Fibroblast of lung (primary cell): ENCODE results near the gene SNRNP200. TPM values are rescaled to one million over a fixed set of nuclear protein-coding genes. Genes with fewer than 3 reads are reported as not detected.

ENCODE experiments used
- DNase-seq, 2 donors: peaks; one replicate each; pipeline versions ENCODE4 v3.0.0 to v3.0.0-alpha.2; 2010; ENCODE audit warnings: low read depth in 2 of 2
- H2AFZ ChIP-seq: 2 replicates; pipeline ENCODE4 v1.5.1; 2012; ENCODE audit warnings: low read length, control low read depth, inconsistent platforms
- H3K27ac ChIP-seq: 2 replicates; pipeline ENCODE4 v1.5.1; 2011; ENCODE audit warnings: low read length, control low read depth; ENCODE audit not compliant: insufficient read depth
- H3K27me3 ChIP-seq: 2 replicates; pipeline ENCODE4 v1.5.1; 2011; ENCODE audit warnings: mild to moderate bottlenecking, low read length; ENCODE audit not compliant: control insufficient read depth, insufficient read depth
- H3K36me3 ChIP-seq: 2 replicates; pipeline ENCODE4 v1.5.1; 2011; ENCODE audit warnings: low read length; ENCODE audit not compliant: control insufficient read depth, insufficient read depth
- H3K4me1 ChIP-seq: 2 replicates; pipeline ENCODE4 v1.5.1; 2011; ENCODE audit warnings: low read length; ENCODE audit not compliant: control insufficient read depth, insufficient read depth; ENCODE audit errors: extremely low read depth
- H3K4me2 ChIP-seq: 2 replicates; pipeline ENCODE4 v1.5.1; 2011; ENCODE audit warnings: low read length, control low read depth; ENCODE audit not compliant: insufficient read depth; ENCODE audit errors: extremely low read depth
- H3K4me3 ChIP-seq, 4 experiments: fragments of 200-600 bp in 1 of 4; sonication (generic) in 1 of 4; replicated peaks in 1 of 4; 2 replicates each; pipeline ENCODE4 v1.5.1; 2011 to 2016; ENCODE audit warnings: low read length in 4 of 4, low read depth in 3 of 4, mild to moderate bottlenecking in 3 of 4, control low read depth in 2 of 4, inconsistent platforms in 1 of 4, mixed read lengths in 1 of 4; ENCODE audit not compliant: insufficient read depth in 1 of 4; ENCODE audit errors: control extremely low read depth in 1 of 4
- H3K79me2 ChIP-seq: 2 replicates; pipeline ENCODE4 v1.5.1; 2012; ENCODE audit warnings: mild to moderate bottlenecking, low read length, inconsistent platforms; ENCODE audit not compliant: control insufficient read depth, insufficient read depth
- H3K9ac ChIP-seq: 2 replicates; pipeline ENCODE4 v1.5.1; 2011; ENCODE audit warnings: mild to moderate bottlenecking, low read length, control low read depth; ENCODE audit not compliant: insufficient read depth
- H3K9me3 ChIP-seq: 2 replicates; pipeline ENCODE4 v1.5.1; 2012; ENCODE audit warnings: low read depth, low read length; ENCODE audit not compliant: control insufficient read depth, insufficient read depth
- H4K20me1 ChIP-seq: 2 replicates; pipeline ENCODE4 v1.5.1; 2011; ENCODE audit warnings: low read length; ENCODE audit not compliant: control insufficient read depth, insufficient read depth; ENCODE audit errors: extremely low read depth
- EZH2 ChIP-seq: IDR thresholded peaks from 2 replicates; pipeline ENCODE4 v1.5.1; 2012; ENCODE audit warnings: low read length, control low read depth, mild to moderate bottlenecking; ENCODE audit errors: missing control alignments
- polyA plus RNA-seq, 2 donors: library from polyadenylated mRNA; depleted of rRNA in 1 of 2; stranded (reverse) in 1 of 2; unstranded in 1 of 2; fragments of >200 nt; gene quantifications; 2 replicates each; pipeline ENCODE4 v1.2.1, GENCODE V29; 2011 to 2012; ENCODE audit warnings: missing spikeins in 1 of 2
- total RNA-seq: library from RNA; depleted of rRNA; stranded (reverse); fragments of >200 nt; gene quantifications from 2 replicates; pipeline ENCODE4 v1.2.1, GENCODE V29; 2014
- TF ChIP-seq, protein P1 (sequence below), 2 donors: IDR thresholded peaks in 1 of 2; conservative IDR thresholded peaks in 1 of 2; 1 replicate in 1 of 2; 2 replicates in 1 of 2; pipeline ENCODE4 v1.5.1; 2011 to 2012; ENCODE audit warnings: low read length in 2 of 2, control low read depth in 1 of 2, inconsistent platforms in 1 of 2, low read depth in 1 of 2, mild to moderate bottlenecking in 1 of 2

SNRNP200 gene
- total and polyA plus RNA-seq, 2 donors (not counting 1 experiment from before 2014, with no cell fraction given) = 49.4 to 65.0 TPM

GRCh38 chr2:96231316-96231715, 74.0 kb downstream of the SNRNP200 start:
- TF ChIP-seq, protein P1, sequence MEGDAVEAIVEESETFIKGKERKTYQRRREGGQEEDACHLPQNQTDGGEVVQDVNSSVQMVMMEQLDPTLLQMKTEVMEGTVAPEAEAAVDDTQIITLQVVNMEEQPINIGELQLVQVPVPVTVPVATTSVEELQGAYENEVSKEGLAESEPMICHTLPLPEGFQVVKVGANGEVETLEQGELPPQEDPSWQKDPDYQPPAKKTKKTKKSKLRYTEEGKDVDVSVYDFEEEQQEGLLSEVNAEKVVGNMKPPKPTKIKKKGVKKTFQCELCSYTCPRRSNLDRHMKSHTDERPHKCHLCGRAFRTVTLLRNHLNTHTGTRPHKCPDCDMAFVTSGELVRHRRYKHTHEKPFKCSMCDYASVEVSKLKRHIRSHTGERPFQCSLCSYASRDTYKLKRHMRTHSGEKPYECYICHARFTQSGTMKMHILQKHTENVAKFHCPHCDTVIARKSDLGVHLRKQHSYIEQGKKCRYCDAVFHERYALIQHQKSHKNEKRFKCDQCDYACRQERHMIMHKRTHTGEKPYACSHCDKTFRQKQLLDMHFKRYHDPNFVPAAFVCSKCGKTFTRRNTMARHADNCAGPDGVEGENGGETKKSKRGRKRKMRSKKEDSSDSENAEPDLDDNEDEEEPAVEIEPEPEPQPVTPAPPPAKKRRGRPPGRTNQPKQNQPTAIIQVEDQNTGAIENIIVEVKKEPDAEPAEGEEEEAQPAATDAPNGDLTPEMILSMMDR (conservative IDR thresholded peaks at IDR 0.05 in 1 of 2, IDR thresholded peaks at IDR 0.05 in 1 of 2; ENCODE audit: low read depth in 1 of 2, low read length in 2 of 2) = no peak
- no peak for TF ChIP-seq EZH2
- H3K4me3 ChIP-seq = no peak overlapping the region

DNA sequence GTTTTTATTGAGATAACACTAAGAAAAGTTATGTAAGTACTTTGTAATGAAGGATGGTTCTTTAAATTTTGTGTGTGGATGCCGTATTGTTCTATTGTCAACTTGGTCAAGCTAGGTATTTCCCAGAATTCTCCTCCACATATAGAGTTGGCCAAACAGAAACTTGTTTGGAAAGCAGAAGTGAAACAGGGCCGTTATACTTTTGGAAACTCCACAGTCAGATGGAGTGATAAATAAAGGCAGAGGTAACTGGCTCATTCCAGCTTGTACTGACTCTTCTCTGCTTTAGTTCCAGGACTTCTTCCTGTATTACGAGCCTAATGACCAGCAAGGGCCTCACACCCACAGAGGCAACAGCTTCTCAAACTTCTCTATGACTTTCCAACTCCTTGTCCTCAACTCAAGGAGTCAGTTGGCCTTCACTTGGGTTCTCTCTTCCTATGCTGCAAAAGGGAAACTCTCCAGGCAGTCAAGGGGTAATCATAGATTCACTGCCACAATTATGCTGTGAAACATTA, 80.3 kb downstream of the SNRNP200 start:
- TF ChIP-seq, protein P1 (conservative IDR thresholded peaks at IDR 0.05 in 1 of 2, IDR thresholded peaks at IDR 0.05 in 1 of 2; ENCODE audit: low read depth in 1 of 2, low read length in 2 of 2) = no peak
- no peak for TF ChIP-seq EZH2

More at GRCh38 chr2:96231316-96231715, 74.0 kb downstream of the SNRNP200 start:
- no peak for DNase-seq
- no peaks in the 10 kb centered on the region for H3K36me3 ChIP-seq
- H4K20me1 ChIP-seq = no peaks in the 10 kb centered on the region
- no peak overlapping the region for H2AFZ ChIP-seq
- no peaks in the 10 kb centered on the region for H3K79me2 ChIP-seq
- H3K27me3 ChIP-seq = no peaks in the 10 kb centered on the region
- no peaks in the 10 kb centered on the region for H3K9me3 ChIP-seq
- H3K4me1 ChIP-seq = no peaks in the 10 kb centered on the region
- no peak overlapping the region for H3K27ac ChIP-seq
- H3K9ac ChIP-seq = no peak overlapping the region
- H3K4me2 ChIP-seq = no peak overlapping the region

More for the DNA sequence above, 80.3 kb downstream of the SNRNP200 start:
- Histone ChIP-seq H3K79me2 (no peaks in the 10 kb centered on the region), H3K27me3 (no peaks in the 10 kb centered on the region), H4K20me1 (no peaks in the 10 kb centered on the region), H3K9ac (no peak overlapping the region), H3K4me2 (no peak overlapping the region), H3K27ac (no peak overlapping the region), H3K9me3 (no peaks in the 10 kb centered on the region), H3K36me3 (no peaks in the 10 kb centered on the region), H3K4me1 (no peaks in the 10 kb centered on the region), H3K4me3 (no peak overlapping the region), H2AFZ (no peak overlapping the region)
- no peak for DNase-seq

Other genes starting within 250 kb of the SNRNP200 start
- gene ADRA2B, start 189.0 kb downstream of the SNRNP200 start, total RNA-seq = not detected in 2 replicates
- gene ADRA2B, start 189.0 kb downstream of the SNRNP200 start, polyA plus RNA-seq = 0.07 TPM in 1 of 2 replicates, not detected in the other
- gene ASTL, start 167.0 kb downstream of the SNRNP200 start, total RNA-seq = not detected in 2 replicates
- gene ASTL, start 167.0 kb downstream of the SNRNP200 start, polyA plus RNA-seq = not detected in 2 replicates
- 0.33 and 1.0 TPM in 2 replicates for gene DUSP2, start 160.1 kb downstream of the SNRNP200 start, total RNA-seq
- 0.17 and 0.26 TPM in 2 replicates for gene DUSP2, start 160.1 kb downstream of the SNRNP200 start, polyA plus RNA-seq
- gene STARD7, start 96.7 kb downstream of the SNRNP200 start, total RNA-seq = 71.7 and 121 TPM in 2 replicates
- 109 and 114 TPM in 2 replicates for gene STARD7, start 96.7 kb downstream of the SNRNP200 start, polyA plus RNA-seq
- 15.2 and 20.8 TPM in 2 replicates for gene TMEM127, start 39.5 kb downstream of the SNRNP200 start, total RNA-seq
- gene TMEM127, start 39.5 kb downstream of the SNRNP200 start, polyA plus RNA-seq = 48.0 and 54.8 TPM in 2 replicates
- gene CIAO1, start 39.3 kb downstream of the SNRNP200 start, total RNA-seq = 85.3 and 101 TPM in 2 replicates
- 57.4 and 67.8 TPM in 2 replicates for gene CIAO1, start 39.3 kb downstream of the SNRNP200 start, polyA plus RNA-seq
- gene ITPRIPL1, start 19.8 kb upstream of the SNRNP200 start, total RNA-seq = 4.1 and 4.6 TPM in 2 replicates
- gene ITPRIPL1, start 19.8 kb upstream of the SNRNP200 start, polyA plus RNA-seq = 2.0 and 2.6 TPM in 2 replicates
- 0.51 and 4.3 TPM in 2 replicates for gene NCAPH, start 30.2 kb upstream of the SNRNP200 start, total RNA-seq
- 8.4 and 34.6 TPM in 2 replicates for gene NCAPH, start 30.2 kb upstream of the SNRNP200 start, polyA plus RNA-seq
- not detected in 2 replicates for gene NEURL3, start 199.8 kb upstream of the SNRNP200 start, total RNA-seq
- not detected in 2 replicates for gene NEURL3, start 199.8 kb upstream of the SNRNP200 start, polyA plus RNA-seq
- gene ARID5A, start 231.2 kb upstream of the SNRNP200 start, total RNA-seq = 7.2 and 9.7 TPM in 2 replicates
- 4.1 and 5.2 TPM in 2 replicates for gene ARID5A, start 231.2 kb upstream of the SNRNP200 start, polyA plus RNA-seq